Measurements from ENCODE around the gene C11orf24. TPM values are rescaled to one million over a fixed set of nuclear protein-coding genes. Genes with fewer than 3 reads are reported as not detected.
"Not testable (repeated sequence)": the region's sequence is repeated elsewhere in the genome, so short reads cannot be mapped to it uniquely, and the experiment has no call there.

Gene C11orf24
- total RNA-seq, 4 donors from 2014 or later: 33.3 to 59.4 (median 41.2) TPM

DNA sequence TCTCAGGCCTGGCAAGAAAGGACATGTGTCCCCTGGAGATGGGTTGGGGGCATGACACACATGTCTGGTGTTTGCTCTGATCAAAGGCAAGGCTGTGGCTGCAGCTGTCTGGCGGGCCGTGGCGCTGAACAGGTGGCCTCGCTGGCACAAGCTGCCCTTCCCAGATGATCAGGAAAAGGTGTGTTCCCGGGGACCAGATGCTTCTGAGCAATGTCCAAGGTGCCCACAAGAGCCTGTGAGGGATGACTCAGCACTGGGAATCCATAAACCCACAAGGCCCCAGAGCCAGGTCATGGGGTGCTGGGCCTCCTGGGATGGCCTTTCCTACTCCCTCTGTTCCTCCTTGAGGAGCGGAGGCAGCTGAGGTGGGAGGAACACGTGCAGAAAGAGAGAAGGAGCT lies 30.9 kb upstream of the C11orf24 start:
- H3K4me1 ChIP-seq: peaks cover 0 to 12% (median 2%) of the 10 kb centered on the region in 4 donors
- no peak for DNase-seq (ENCODE audit: low spot score in 2 of 2)
- no peaks in the 10 kb centered on the region for H3K27me3 ChIP-seq
- TF ChIP-seq EP300 (IDR thresholded peaks at IDR 0.05) (no peak), POLR2A (IDR thresholded peaks at IDR 0.05) (no peak)
- TF ChIP-seq, protein P1, sequence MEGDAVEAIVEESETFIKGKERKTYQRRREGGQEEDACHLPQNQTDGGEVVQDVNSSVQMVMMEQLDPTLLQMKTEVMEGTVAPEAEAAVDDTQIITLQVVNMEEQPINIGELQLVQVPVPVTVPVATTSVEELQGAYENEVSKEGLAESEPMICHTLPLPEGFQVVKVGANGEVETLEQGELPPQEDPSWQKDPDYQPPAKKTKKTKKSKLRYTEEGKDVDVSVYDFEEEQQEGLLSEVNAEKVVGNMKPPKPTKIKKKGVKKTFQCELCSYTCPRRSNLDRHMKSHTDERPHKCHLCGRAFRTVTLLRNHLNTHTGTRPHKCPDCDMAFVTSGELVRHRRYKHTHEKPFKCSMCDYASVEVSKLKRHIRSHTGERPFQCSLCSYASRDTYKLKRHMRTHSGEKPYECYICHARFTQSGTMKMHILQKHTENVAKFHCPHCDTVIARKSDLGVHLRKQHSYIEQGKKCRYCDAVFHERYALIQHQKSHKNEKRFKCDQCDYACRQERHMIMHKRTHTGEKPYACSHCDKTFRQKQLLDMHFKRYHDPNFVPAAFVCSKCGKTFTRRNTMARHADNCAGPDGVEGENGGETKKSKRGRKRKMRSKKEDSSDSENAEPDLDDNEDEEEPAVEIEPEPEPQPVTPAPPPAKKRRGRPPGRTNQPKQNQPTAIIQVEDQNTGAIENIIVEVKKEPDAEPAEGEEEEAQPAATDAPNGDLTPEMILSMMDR (IDR thresholded peaks at IDR 0.05): no peak
- no peak overlapping the region for H3K4me3 ChIP-seq
- H3K27ac ChIP-seq: peak overlapping the region in 1 of 4 donors; percentile 40
- H3K9me3 ChIP-seq: peaks cover 0 to 7% (median 0%) of the 10 kb centered on the region in 4 donors
- H3K36me3 ChIP-seq: no peaks in the 10 kb centered on the region
- 57 to 81% methylated on average over 2 to 7 of the region's 7 CpGs for WGBS, 2 donors

DNA sequence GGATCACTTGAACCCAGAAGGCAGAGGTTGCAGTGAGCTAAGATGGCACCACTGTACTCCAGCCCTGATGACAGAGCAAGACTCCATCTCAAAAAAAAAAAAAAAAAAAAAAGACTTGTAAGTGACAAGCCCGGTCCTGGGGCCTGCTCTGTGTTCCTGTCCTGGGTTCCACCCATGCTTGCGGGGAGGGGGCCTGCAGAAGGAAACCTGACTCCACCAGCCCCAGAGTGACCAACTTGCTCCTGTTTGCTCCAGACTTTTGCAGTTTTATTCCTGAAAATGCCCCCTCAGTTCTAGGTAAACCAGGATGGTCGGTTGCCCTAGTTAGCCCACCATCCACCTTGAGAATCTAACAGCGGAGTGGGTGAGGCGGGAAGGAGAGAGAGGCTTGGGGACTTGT lies 30.5 kb upstream of the C11orf24 start:
- Histone ChIP-seq H3K9me3 (peaks cover 0 to 7% (median 0%) of the 10 kb centered on the region in 4 donors), H3K27me3 (no peaks in the 10 kb centered on the region), H3K27ac (peak overlapping the region in 1 of 4 donors; percentile 40), H3K36me3 (no peaks in the 10 kb centered on the region), H3K4me3 (no peak overlapping the region), H3K4me1 (peaks cover 0 to 16% (median 4%) of the 10 kb centered on the region in 4 donors)
- 81 to 88% methylated on average over 5 of the region's 5 CpGs for WGBS, 2 donors
- TF ChIP-seq POLR2A (IDR thresholded peaks at IDR 0.05) (no peak), EP300 (IDR thresholded peaks at IDR 0.05) (no peak)
- TF ChIP-seq, protein P1 (IDR thresholded peaks at IDR 0.05): no peak
- no peak for DNase-seq (ENCODE audit: low spot score in 2 of 2)

DNA sequence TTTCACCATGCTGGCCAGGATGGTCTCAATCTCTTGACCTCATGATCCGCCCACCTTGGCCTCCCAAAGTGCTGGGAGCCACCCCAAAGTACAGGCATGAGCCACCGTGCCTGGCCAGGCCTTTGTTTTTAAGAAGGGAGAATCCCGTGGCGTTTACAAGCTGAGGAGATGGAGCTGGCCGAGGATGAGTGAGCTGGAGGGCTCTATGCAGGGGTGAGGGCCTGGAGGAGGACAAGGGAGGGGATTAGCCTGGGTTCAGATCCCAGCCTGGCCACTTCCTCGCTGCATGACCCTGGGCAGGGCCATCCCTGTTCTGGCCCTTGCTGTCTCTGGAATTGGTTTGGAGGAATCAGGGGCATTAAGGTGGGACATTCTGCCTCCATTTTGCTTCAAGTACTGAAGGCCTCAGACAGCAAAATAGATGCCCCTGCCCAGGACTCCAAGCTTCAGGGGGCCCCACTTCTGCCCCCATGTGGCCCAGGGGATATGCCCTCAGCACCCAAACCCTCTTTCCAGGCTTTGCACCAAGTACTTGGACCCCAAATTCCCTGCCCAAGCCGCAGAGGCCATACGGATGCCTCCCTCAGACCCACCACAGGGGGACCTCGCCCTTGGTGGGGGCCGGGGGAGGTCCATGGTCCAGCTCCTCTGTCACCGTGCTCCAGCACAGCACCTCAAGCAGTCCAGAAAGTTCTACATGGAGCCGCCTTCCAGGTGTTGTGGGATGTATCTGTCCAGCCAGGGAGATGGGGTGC lies 28.5 kb upstream of the C11orf24 start:
- no peaks in the 10 kb centered on the region for H3K27me3 ChIP-seq
- H3K36me3 ChIP-seq: no peaks in the 10 kb centered on the region
- H3K4me1 ChIP-seq: peaks cover 0 to 18% (median 4%) of the 10 kb centered on the region in 4 donors
- H3K4me3 ChIP-seq: no peak overlapping the region
- no peak for DNase-seq (ENCODE audit: low spot score in 2 of 2)
- WGBS, 2 donors: 81 to 92% methylated on average over 7 to 12 of the region's 12 CpGs
- no peak overlapping the region for H3K27ac ChIP-seq
- H3K9me3 ChIP-seq: peaks cover 0 to 7% (median 0%) of the 10 kb centered on the region in 4 donors
- TF ChIP-seq POLR2A (IDR thresholded peaks at IDR 0.05): no peak
- TF ChIP-seq, protein P1 (IDR thresholded peaks at IDR 0.05): no peak
- no peak for TF ChIP-seq EP300 (IDR thresholded peaks at IDR 0.05)

DNA sequence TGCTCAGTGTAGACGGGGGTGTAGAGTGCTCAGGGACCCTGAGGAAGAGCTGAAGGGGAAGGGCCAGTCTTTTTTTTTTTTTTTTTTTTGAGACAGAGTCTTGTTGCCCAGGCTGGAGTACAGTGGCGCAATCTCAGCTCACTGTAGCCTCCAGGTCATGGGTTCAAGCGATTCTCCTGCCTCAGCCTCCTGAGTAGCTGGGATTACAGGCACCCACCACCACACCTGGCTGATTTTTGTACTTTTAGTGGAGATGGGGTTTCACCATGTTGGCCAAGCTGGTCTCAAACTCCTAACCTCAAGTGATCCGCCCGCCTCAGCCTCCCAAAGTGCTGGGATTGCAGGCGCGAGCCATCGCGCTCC lies 27.7 kb upstream of the C11orf24 start:
- not testable (repeated sequence) for H3K4me3 ChIP-seq; H3K36me3 ChIP-seq; H3K27ac ChIP-seq; DNase-seq (ENCODE audit: low spot score in 2 of 2); H3K27me3 ChIP-seq; H3K9me3 ChIP-seq
- 91 to 95% methylated on average over 9 of the region's 9 CpGs for WGBS, 2 donors
- peaks cover 0 to 18% (median 4%) of the 10 kb centered on the region in 4 donors for H3K4me1 ChIP-seq

DNA sequence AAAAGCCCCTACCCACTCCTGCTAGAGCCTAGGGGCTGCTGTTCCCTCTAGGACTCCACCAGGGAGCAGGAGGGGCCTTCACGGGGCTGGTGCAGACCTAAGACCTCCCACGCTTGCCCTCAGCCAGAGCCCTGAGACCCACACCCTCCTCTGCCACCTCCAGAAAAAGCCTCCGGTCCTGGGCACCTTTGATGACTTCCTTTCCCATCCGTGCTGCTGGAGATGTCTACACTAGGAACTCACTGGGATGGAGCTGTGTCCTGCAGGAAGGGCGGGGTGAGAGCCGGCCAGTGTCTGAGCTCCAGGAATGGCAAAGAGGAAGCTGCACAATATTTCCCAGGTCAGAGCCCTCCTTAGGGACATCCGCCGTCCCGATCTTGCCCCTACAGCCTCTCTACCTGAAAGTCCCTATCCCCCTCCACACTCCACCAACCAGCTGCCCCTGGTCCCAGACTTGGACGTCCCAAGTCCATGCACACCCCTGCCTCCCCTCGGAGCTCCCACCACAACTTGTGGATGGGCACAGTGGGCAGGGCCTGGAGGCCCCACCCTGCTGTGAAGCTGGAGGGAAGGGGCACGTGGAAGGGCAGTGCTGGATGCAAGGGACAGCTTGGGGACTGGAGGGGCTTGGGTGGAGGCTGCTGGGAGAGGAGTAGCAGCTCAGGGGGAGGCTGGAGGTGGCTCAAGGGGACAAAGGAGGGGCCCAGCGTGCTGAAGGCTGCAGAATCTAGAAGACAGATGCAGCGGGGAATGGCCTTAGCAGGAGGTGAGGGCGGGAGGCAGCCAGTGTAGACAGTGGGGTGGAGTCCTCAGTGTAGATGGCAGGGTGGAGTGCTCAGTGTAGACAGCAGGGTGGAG lies 27.1 kb upstream of the C11orf24 start:
- WGBS, 2 donors: 75 to 82% methylated on average over 14 to 15 of the region's 15 CpGs

More for the DNA sequence above, 27.1 kb upstream of the C11orf24 start:
- no peaks in the 10 kb centered on the region for H3K36me3 ChIP-seq
- TF ChIP-seq EP300 (IDR thresholded peaks at IDR 0.05) (no peak), POLR2A (IDR thresholded peaks at IDR 0.05) (no peak)
- TF ChIP-seq, protein P1 (IDR thresholded peaks at IDR 0.05): no peak
- H3K9me3 ChIP-seq: peaks cover 0 to 1% (median 0%) of the 10 kb centered on the region in 4 donors
- peak overlapping the region in 1 of 4 donors; percentile 22 for H3K27ac ChIP-seq
- H3K4me3 ChIP-seq: no peak overlapping the region
- no peak for DNase-seq (ENCODE audit: low spot score in 2 of 2)
- H3K27me3 ChIP-seq: no peaks in the 10 kb centered on the region
- peaks cover 0 to 18% (median 4%) of the 10 kb centered on the region in 4 donors for H3K4me1 ChIP-seq
